Prostate gland (tissue), 2 donors: ENCODE measurements around the gene GAL. TPM values are rescaled to one million over a fixed set of nuclear protein-coding genes. Genes with fewer than 3 reads are reported as not detected.

Experiments
- DNase-seq: peaks from one replicate; pipeline ENCODE4 v3.0.0-alpha.2; 2019; ENCODE audit warnings: low spot score
- H3K27ac ChIP-seq, 2 donors: fragments of 200-600 bp; sonication (generic); 2 replicates each; pipeline ENCODE4 v1.5.1; 2017 to 2019
- H3K27me3 ChIP-seq: fragments of 200-600 bp; sonication (generic); replicated peaks from 2 replicates; pipeline ENCODE4 v1.5.1; 2019; ENCODE audit not compliant: insufficient read depth
- H3K36me3 ChIP-seq, 2 donors: fragments of 200-600 bp; sonication (generic); 1 replicate in 1 of 2; 2 replicates in 1 of 2; pipeline versions ENCODE4 v1.5.1 to v1.8.1; 2017 to 2019
- H3K4me1 ChIP-seq: fragments of 200-600 bp; sonication (generic); replicated peaks from 2 replicates; pipeline ENCODE4 v1.5.1; 2019
- H3K4me3 ChIP-seq, 2 donors: fragments of 200-600 bp; sonication (generic); 2 replicates each; pipeline ENCODE4 v1.5.1; 2017 to 2019
- H3K9me3 ChIP-seq: fragments of 200-600 bp; sonication (generic); 2 replicates; pipeline ENCODE4 v1.5.1; 2017
- POLR2A ChIP-seq: fragments of 450-650 bp; IDR thresholded peaks from one replicate; pipeline ENCODE4 v1.6.1; 2016; ENCODE audit warnings: antibody characterized with exemption, mild to moderate bottlenecking
- POLR2AphosphoS5 ChIP-seq: sonication (generic); formaldehyde crosslinking; IDR thresholded peaks from one replicate; pipeline ENCODE4 v1.6.1; 2017; ENCODE audit warnings: antibody characterized with exemption
- WGBS: methylation state at CpG from one replicate; pipeline ENCODE4 v1.1.5; 2018; 5-methylcytosine and 5-hydroxymethylcytosine counted together
- intact Hi-C: fragments of 100-400 bp; cut with DNase I; formaldehyde crosslinking; loops from one replicate; pipeline ENCODE4 v1.14.2; 2022
- total RNA-seq, 2 donors: library from RNA; depleted of rRNA; stranded (reverse); fragments of >200 nt; gene quantifications; one replicate each; pipeline ENCODE4 v1.1.0, GENCODE V29; 2016
- TF ChIP-seq, protein P1 (sequence below), 4 experiments: fragments of 200-600 bp in 2 of 4; fragments of 450-650 bp in 2 of 4; sonication (generic) in 2 of 4; IDR thresholded peaks; 1 replicate in 3 of 4; 2 replicates in 1 of 4; pipeline ENCODE4 v1.5.1; 2016 to 2019; ENCODE audit warnings: antibody characterized with exemption in 4 of 4, mild to moderate bottlenecking in 2 of 4, moderate library complexity in 2 of 4

GAL gene
- total RNA-seq, 2 donors from 2014 or later = 1.1 to 4.8 TPM

DNA sequence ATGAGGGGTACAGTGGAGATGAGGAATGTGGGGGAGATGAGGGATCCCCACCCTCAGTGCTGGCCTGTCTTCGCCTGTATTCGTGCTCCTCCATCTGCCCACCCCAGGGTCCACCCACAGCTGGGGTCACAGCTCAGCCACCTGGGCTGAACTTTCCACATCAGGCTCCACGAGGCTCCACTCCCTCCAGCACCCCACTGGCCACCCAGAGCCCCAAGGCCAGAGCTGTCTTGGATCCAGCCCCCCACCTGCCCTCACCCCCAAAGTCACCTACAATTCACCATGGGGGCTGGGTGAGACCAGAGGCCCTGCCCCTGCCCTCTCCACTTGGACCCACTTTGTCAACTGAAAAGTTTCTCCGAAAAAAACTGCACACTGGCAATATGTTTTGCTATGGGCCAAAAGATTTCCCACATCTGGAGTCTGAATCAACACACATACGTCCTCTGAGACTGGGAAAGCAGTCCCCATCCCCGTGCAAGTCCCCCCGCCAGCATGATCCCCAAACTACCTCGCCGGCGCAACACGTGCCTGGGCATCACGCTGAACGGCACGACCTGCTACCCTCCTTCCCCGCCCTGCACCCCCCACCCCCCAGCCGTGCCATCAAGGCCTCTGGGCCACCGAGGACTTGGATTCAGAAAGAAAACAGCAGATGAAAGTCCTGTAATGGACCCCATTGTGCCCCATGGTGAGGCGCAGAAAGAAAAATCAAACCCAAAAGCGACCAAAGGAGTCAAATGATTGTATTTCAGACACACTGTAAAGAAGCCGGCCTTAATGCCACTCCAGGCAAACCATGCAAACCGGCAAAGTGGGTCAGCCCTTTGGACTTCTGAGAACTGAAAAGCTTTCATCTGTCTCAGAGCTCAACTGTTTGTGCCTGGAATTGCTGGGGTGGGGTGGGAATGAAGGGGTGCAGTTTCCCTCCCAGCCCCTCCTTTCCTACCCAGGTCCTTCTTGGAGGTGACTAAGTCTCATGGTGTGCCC, 16.5 kb upstream of the GAL start:
- WGBS = 78% methylated on average over 21 of the region's 21 CpGs
- Histone ChIP-seq H3K27me3 (no peaks in the 10 kb centered on the region), H3K9me3 (no peaks in the 10 kb centered on the region), H3K4me1 (no peaks in the 10 kb centered on the region), H3K27ac (no peak overlapping the region), H3K36me3 (no peaks in the 10 kb centered on the region), H3K4me3 (no peak overlapping the region)
- DNase-seq = no peak
- intact Hi-C loops = no loop called here
- TF ChIP-seq, protein P1, sequence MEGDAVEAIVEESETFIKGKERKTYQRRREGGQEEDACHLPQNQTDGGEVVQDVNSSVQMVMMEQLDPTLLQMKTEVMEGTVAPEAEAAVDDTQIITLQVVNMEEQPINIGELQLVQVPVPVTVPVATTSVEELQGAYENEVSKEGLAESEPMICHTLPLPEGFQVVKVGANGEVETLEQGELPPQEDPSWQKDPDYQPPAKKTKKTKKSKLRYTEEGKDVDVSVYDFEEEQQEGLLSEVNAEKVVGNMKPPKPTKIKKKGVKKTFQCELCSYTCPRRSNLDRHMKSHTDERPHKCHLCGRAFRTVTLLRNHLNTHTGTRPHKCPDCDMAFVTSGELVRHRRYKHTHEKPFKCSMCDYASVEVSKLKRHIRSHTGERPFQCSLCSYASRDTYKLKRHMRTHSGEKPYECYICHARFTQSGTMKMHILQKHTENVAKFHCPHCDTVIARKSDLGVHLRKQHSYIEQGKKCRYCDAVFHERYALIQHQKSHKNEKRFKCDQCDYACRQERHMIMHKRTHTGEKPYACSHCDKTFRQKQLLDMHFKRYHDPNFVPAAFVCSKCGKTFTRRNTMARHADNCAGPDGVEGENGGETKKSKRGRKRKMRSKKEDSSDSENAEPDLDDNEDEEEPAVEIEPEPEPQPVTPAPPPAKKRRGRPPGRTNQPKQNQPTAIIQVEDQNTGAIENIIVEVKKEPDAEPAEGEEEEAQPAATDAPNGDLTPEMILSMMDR (IDR thresholded peaks at IDR 0.05) = no peak
- TF ChIP-seq POLR2A = no peak
- TF ChIP-seq POLR2AphosphoS5 = no peak

DNA sequence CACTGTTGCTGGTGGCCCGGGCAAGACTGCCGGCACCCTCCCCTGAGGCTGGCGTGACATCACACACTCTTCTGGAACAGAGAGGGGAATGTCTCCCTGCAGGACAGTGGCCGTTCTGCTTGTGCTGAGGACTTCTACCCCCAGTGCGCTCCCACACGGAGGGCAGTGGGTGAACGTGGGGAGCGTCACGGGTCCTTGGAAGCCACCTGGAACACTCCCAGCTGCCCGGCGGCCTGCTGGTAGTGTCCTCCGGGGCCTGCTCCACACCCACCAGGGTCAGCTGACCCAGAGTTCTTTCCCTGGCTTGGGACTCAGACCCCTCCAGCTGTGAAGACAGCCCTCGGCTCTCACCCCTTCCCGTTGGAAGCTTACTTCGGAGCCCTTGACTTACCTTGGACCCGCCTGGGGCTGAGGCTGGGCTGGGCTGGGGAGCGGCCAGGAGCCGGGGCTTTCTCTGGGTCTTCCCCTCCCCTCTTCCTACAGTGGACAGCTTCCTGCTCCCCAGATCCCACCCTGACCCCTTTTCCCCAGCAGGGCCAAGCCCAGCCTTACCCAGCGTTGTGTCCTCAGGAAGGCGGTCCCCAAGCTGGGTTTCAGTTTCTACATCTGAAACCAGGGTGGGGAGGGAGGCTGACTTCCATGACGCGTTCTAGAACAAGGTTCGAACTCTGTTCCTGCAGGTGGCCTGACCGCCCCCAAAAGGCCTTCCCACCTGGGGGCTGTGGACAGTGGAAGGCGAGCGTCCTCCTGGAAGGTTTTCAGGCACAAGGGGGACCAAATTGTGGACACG, 14.8 kb upstream of the GAL start:
- DNase-seq = no peak
- H3K27me3 ChIP-seq = no peaks in the 10 kb centered on the region
- TF ChIP-seq, protein P1 (IDR thresholded peaks at IDR 0.05) = no peak
- no peak for TF ChIP-seq POLR2A
- no peak for TF ChIP-seq POLR2AphosphoS5
- intact Hi-C loops = no loop called here
- no peak overlapping the region for H3K27ac ChIP-seq
- no peaks in the 10 kb centered on the region for H3K9me3 ChIP-seq
- H3K36me3 ChIP-seq = no peaks in the 10 kb centered on the region
- 88% methylated on average over 27 of the region's 27 CpGs for WGBS
- no peak overlapping the region for H3K4me3 ChIP-seq
- H3K4me1 ChIP-seq = no peaks in the 10 kb centered on the region

DNA sequence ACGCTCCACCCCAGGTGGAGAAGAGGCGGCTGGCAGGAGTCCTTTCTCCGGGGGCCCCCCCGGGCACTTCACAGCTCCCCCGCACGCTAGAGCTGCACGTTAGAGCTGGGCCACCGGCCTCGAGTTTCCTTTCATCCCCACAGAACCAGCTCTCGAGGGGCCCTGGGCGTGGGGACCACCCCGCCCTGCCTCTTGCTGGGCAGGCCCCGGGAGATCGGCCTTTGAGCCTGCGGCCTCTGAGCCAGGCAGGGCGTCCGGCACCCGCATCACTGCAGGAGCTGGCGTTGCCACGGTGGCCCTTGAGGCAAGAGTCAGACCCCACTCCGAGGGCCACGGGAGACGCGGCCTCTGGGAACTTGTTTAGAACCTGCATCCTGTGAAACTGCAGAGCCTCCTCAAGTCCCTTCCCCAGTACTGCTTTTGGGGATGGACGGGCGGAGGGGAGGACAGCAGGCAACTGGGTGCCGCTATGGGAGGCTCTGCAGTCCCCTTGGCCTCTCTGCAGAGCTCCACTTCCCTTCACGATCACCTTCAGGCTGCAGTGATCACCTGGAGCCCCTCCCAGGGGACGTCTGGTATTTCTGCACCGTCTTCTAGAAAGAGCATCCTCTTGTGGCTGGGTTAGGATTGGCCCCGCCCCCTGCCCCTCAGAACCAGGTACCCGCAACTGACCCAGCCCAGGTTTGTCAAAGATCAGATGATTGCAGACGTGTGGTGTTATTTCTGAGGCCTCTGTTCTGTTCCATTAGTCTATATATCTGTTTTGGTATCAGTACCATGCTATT, 13.9 kb upstream of the GAL start:
- Histone ChIP-seq H3K27me3 (no peaks in the 10 kb centered on the region), H3K4me3 (no peak overlapping the region), H3K4me1 (no peaks in the 10 kb centered on the region), H3K36me3 (no peaks in the 10 kb centered on the region), H3K9me3 (no peaks in the 10 kb centered on the region), H3K27ac (no peak overlapping the region)
- no peak for DNase-seq
- WGBS = 84% methylated on average over 33 of the region's 33 CpGs
- intact Hi-C loops = no loop called here
- TF ChIP-seq, protein P1 (IDR thresholded peaks at IDR 0.05) = no peak
- TF ChIP-seq POLR2A (no peak), POLR2AphosphoS5 (no peak)

DNA sequence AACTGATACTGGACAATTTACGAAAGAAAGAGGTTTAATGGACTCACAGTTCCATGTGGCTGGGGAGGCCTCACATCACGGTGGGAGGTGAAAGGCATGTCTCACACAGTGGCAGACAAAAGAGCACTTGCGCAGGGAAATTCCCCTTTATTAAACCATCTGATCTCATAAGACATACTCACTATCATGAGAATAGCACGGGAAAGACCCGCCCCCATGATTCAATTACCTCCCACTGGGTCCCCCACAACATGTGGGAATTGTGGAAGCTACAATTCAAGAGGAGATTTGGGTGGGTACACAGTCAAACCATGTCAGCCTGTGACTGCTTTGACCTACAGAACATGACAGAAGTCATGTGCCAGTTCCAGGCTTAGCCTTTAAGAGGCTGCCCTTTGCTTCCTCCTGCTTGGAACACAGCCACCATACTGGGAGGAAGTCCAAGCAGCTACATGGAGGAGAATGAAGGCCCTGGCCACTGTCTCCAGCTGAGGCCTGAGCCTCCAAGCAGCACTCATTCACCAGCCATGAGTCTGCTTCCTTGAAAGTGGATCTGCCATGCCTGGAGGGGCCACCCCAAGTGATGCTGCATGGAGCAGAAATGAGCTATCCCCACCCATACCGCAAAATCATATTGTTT, 10.9 kb upstream of the GAL start:
- Histone ChIP-seq H3K9me3 (no peaks in the 10 kb centered on the region), H3K27me3 (no peaks in the 10 kb centered on the region), H3K27ac (no peak overlapping the region), H3K4me1 (no peaks in the 10 kb centered on the region), H3K36me3 (no peaks in the 10 kb centered on the region), H3K4me3 (no peak overlapping the region)
- WGBS = 86% methylated on average over 6 of the region's 6 CpGs
- TF ChIP-seq, protein P1 (IDR thresholded peaks at IDR 0.05) = no peak
- no peak for TF ChIP-seq POLR2A
- no peak for TF ChIP-seq POLR2AphosphoS5
- intact Hi-C loops = no loop called here
- DNase-seq = no peak
